K562 (cell line): Measurements from ENCODE around the gene CENPT. TPM values are rescaled to one million over a fixed set of nuclear protein-coding genes. Genes with fewer than 3 reads are reported as not detected.

ENCODE experiments used
- ATAC-seq: fragments of 200-7000 bp; cut with Tn5 transposase; 3 replicates; pipeline ENCODE4 v1.9.1; 2020; ENCODE audit warnings: moderate library complexity
- BruUV-seq: library from RNA; stranded (reverse); fragments of 400-500 nt; replicated peaks from 2 replicates; lab custom pipeline; 2021; lab: Mats Ljungman, UMichigan
- CTCF ChIA-PET: fragments of 300-600 bp; formaldehyde crosslinking; extraction: SDS; loops from one replicate; lab custom pipeline; 2021; ENCODE audit warnings: low intra/inter-chr PET ratio; lab: Yijun Ruan, JAX
- POLR2A ChIA-PET: fragments of 300-600, 350-650 bp; sonication (Branson Sonifier 250); formaldehyde crosslinking; extraction: SDS; loops from one replicate; lab custom pipeline; 2021; ENCODE audit warnings: antibody characterized with exemption, inconsistent platforms; lab: Yijun Ruan, JAX
- DNase-seq, 4 experiments: peaks; one replicate each; pipeline versions ENCODE4 v3.0.0 to v3.0.0-alpha.2; 2011 to 2018; ENCODE audit warnings: low spot score in 3 of 4, mixed read lengths in 3 of 4; ENCODE audit errors: extremely low read depth in 1 of 4
- FAIRE-seq: peaks from 2 replicates; lab custom pipeline; 2011; peaks lifted over from hg19 to GRCh38; lab: Jason Lieb, UNC
- H2AFZ ChIP-seq: 2 replicates; pipeline ENCODE4 v1.6.0; 2011; ENCODE audit warnings: low read depth, low read length, control low read depth, inconsistent platforms
- H3K27ac ChIP-seq: fragments of 200-600 bp; 3 replicates; pipeline ENCODE4 v1.8.0; 2011; ENCODE audit warnings: low read depth, mild to moderate bottlenecking, control low read depth, inconsistent platforms, low read length, moderate library complexity, mixed read lengths; ENCODE audit errors: extremely low read depth
- H3K27me3 ChIP-seq, 2 experiments: fragments of 300-600 bp in 1 of 2; 2 replicates in 1 of 2; 3 replicates in 1 of 2; pipeline versions ENCODE4 v1.6.0 to v1.8.0; 2011; ENCODE audit warnings: inconsistent platforms in 2 of 2, low read length in 2 of 2, mild to moderate bottlenecking in 1 of 2, mixed read lengths in 1 of 2, moderate library complexity in 1 of 2; ENCODE audit not compliant: control insufficient read depth in 2 of 2, insufficient read depth in 2 of 2
- H3K36me3 ChIP-seq: fragments of 300-600 bp; 3 replicates; pipeline ENCODE4 v1.8.0; 2011; ENCODE audit warnings: mild to moderate bottlenecking, low read length, inconsistent platforms; ENCODE audit not compliant: control insufficient read depth, insufficient read depth
- H3K4me1 ChIP-seq, 2 experiments: fragments of 200-600 bp in 1 of 2; replicated peaks in 1 of 2; 2 replicates in 1 of 2; 3 replicates in 1 of 2; pipeline versions ENCODE4 v1.5.1 to v1.8.0; 2011; ENCODE audit warnings: inconsistent platforms in 2 of 2, low read length in 2 of 2, mild to moderate bottlenecking in 1 of 2, mixed read lengths in 1 of 2, moderate library complexity in 1 of 2; ENCODE audit not compliant: control insufficient read depth in 2 of 2, insufficient read depth in 2 of 2
- H3K4me2 ChIP-seq: 2 replicates; pipeline ENCODE4 v1.6.1; 2011; ENCODE audit warnings: low read length, control low read depth, inconsistent platforms, mixed read lengths; ENCODE audit not compliant: insufficient read depth
- H3K4me3 ChIP-seq: fragments of 200-600 bp; sonication (generic), shearing (Covaris generic); 2 replicates; pipeline ENCODE4 v1.5.1; 2016; ENCODE audit warnings: control low read depth, inconsistent platforms
- H3K79me2 ChIP-seq: fragments of 200-600 bp; 3 replicates; pipeline ENCODE4 v1.8.0; 2011; ENCODE audit warnings: low read length, inconsistent platforms; ENCODE audit not compliant: control insufficient read depth, insufficient read depth
- H3K9ac ChIP-seq, 2 experiments: 2 replicates each; pipeline versions ENCODE4 v1.6.0 to v1.6.1; 2011; ENCODE audit warnings: low read depth in 2 of 2, low read length in 2 of 2, control low read depth in 1 of 2, inconsistent platforms in 1 of 2, mild to moderate bottlenecking in 1 of 2, mixed read lengths in 1 of 2; ENCODE audit not compliant: insufficient read depth in 1 of 2
- H3K9me1 ChIP-seq: one replicate; pipeline ENCODE4 v1.6.0; 2011; ENCODE audit warnings: inconsistent platforms, mild to moderate bottlenecking, low read length, moderate library complexity; ENCODE audit not compliant: control insufficient read depth, insufficient read depth
- H3K9me3 ChIP-seq: replicated peaks from 2 replicates; pipeline ENCODE4 v1.5.1; 2011; ENCODE audit warnings: low read depth, low read length, inconsistent platforms; ENCODE audit not compliant: control insufficient read depth, insufficient read depth
- H4K20me1 ChIP-seq: replicated peaks from 2 replicates; pipeline ENCODE4 v1.6.1; 2011; ENCODE audit warnings: low read length, inconsistent platforms, mixed read lengths; ENCODE audit not compliant: control insufficient read depth, insufficient read depth
- ETV5 ChIP-seq: sonication (generic); formaldehyde crosslinking; IDR thresholded peaks from 2 replicates; pipeline ENCODE4 v1.4.0; 2020; ENCODE audit warnings: low read depth, mild to moderate bottlenecking, missing genetic modification reagents
- GATA2 ChIP-seq: sonication (generic); formaldehyde crosslinking; IDR thresholded peaks from 2 replicates; pipeline ENCODE4 v1.4.0; 2020; ENCODE audit warnings: mild to moderate bottlenecking, missing genetic modification reagents
- ILF3 ChIP-seq: fragments of 450-650 bp; IDR thresholded peaks from 2 replicates; pipeline ENCODE4 v1.6.1; 2018; ENCODE audit warnings: antibody characterized with exemption, mild to moderate bottlenecking, moderate library complexity, borderline replicate concordance
- KDM5B ChIP-seq: fragments of 200-600 bp; sonication (generic); IDR thresholded peaks from 2 replicates; pipeline ENCODE4 v1.6.1; 2012; ENCODE audit warnings: low read depth, mild to moderate bottlenecking, moderate library complexity, low read length, control low read depth, inconsistent platforms; ENCODE audit not compliant: insufficient replicate concordance
- NCOA6 ChIP-seq: fragments of 450-650 bp; IDR thresholded peaks from 2 replicates; pipeline ENCODE4 v1.6.1; 2017; ENCODE audit warnings: mild to moderate bottlenecking
- PML ChIP-seq: IDR thresholded peaks from 2 replicates; pipeline ENCODE4 v1.6.1; 2012; ENCODE audit warnings: low read length, inconsistent platforms
- SMAD2 ChIP-seq: fragments of 150-350 bp; IDR thresholded peaks from 2 replicates; pipeline ENCODE4 v1.6.1; 2014; ENCODE audit warnings: low read depth, mild to moderate bottlenecking, low read length
- TFAP4 ChIP-seq: sonication (generic); formaldehyde crosslinking; IDR thresholded peaks from 2 replicates; pipeline ENCODE4 v1.8.0; 2022; ENCODE audit warnings: missing genetic modification reagents, mild to moderate bottlenecking, moderate library complexity, borderline replicate concordance
- ZNF124 ChIP-seq: sonication (generic); formaldehyde crosslinking; IDR thresholded peaks from 2 replicates; pipeline ENCODE4 v1.8.1; 2022; ENCODE audit warnings: missing genetic modification reagents
- ZNF639 ChIP-seq, 2 experiments: fragments of 200-800 bp in 1 of 2; sonication (Bioruptor generic) in 1 of 2; sonication (generic) in 1 of 2; formaldehyde crosslinking in 1 of 2; IDR thresholded peaks in 1 of 2; conservative IDR thresholded peaks in 1 of 2; 2 replicates each; pipeline versions ENCODE4 v1.5.0 to v1.6.1; 2016 to 2020; ENCODE audit warnings: missing compliant biosample characterization in 1 of 2, missing genetic modification characterization in 1 of 2, missing genetic modification reagents in 1 of 2
- WGBS: fragments of 100-300 bp; shearing (Covaris generic); methylation state at CpG from one replicate; pipeline ENCODE4 v1.1.6; 2016; ENCODE audit warnings: low coverage, mixed read lengths; ENCODE audit not compliant: insufficient coverage; ENCODE audit errors: missing lambda C conversion rate; 5-methylcytosine and 5-hydroxymethylcytosine counted together
- in situ Hi-C: fragments of 300-500 bp; cut with MboI; formaldehyde crosslinking; loops from 4 replicates; pipeline ENCODE4 v1.15.0; 2018; ENCODE audit warnings: inconsistent platforms, mixed read lengths
- intact Hi-C: fragments of 100-400 bp; cut with micrococcal nuclease; formaldehyde crosslinking; loops from 2 replicates; pipeline ENCODE4 v1.14.2; 2022
- polyA plus RNA-seq, 8 experiments: library from polyadenylated mRNA; depleted of rRNA in 4 of 8; stranded (reverse) in 5 of 8; unstranded in 3 of 8; fragments of >200 nt; fragmentation: Nextera tagmentation in 2 of 8; fragmentation: Illumina TruSeq in 1 of 8; extraction: Ambion mirVana in 2 of 8; extraction: Trizol in 1 of 8; gene quantifications; 2 replicates each; pipeline versions ENCODE4 v1.2.1 to v1.2.3, GENCODE V29; 2011 to 2014; ENCODE audit warnings: inconsistent platforms in 1 of 8, missing spikeins in 1 of 8
- total RNA-seq, 7 experiments: library from RNA; depleted of rRNA in 6 of 7; stranded (reverse); fragments of >200 nt in 6 of 7; fragmentation: Illumina TruSeq in 2 of 7; extraction: Trizol in 2 of 7; gene quantifications; 2 replicates each; pipeline versions ENCODE4 v1.2.1 to v1.2.3, GENCODE V29; 2011 to 2021; ENCODE audit warnings: low replicate concordance in 1 of 7

Gene CENPT
- total and polyA plus RNA-seq, 9 of the 15 experiments (the other 6 are each of a cell fraction or from before 2014, with no cell fraction given): 3.6 to 94.2 (median 44.1) TPM

- Histone ChIP-seq H3K9me1 (peaks cover 6% of the 10 kb centered on the region), H4K20me1 (peaks cover 51% of the 10 kb centered on the region), H3K27me3 (no peaks in the 10 kb centered on the region), H3K4me1 (peaks cover 19 to 31% of the 10 kb centered on the region in 2 experiments), H3K36me3 (peaks cover 66% of the 10 kb centered on the region), H3K9me3 (no peaks in the 10 kb centered on the region), H3K79me2 (peaks cover 96% of the 10 kb centered on the region), H3K4me3 (no peak overlapping the region), H2AFZ (no peak overlapping the region), H3K27ac (peak overlapping the region; percentile 61; the same call in 2 of the 3 replicates), H3K9ac (no peak overlapping the region), H3K4me2 (no peak overlapping the region)
- no peak for TF ChIP-seq KDM5B
- TF ChIP-seq SMAD2: no peak
- no peak for TF ChIP-seq NCOA6
- TF ChIP-seq PML: no peak
- 0 out of 4 replicates have a peak, but pooled peaks of 1 of the 2 experiments have one; percentile 20 for TF ChIP-seq ZNF639 (CRISPR knock-in tag; conservative IDR thresholded peaks at IDR 0.05 in 1 of 2, IDR thresholded peaks at IDR 0.05 in 1 of 2)
- peak; percentile 27; the same call in 1 of the 2 replicates for TF ChIP-seq ETV5 (CRISPR knock-in tag)
- TF ChIP-seq ILF3: no peak
- no peak for TF ChIP-seq TFAP4 (CRISPR knock-in tag)
- no peak for TF ChIP-seq ZNF124
- 0 out of 2 replicates have a peak, but pooled peaks have one; percentile 16 for TF ChIP-seq GATA2 (CRISPR knock-in tag)
- CTCF ChIA-PET: no interaction called here
- WGBS: 87% methylated on average over 4 of the region's 4 CpGs
- no peak for FAIRE-seq
- intact Hi-C loops (no loop called here), in situ Hi-C loops (no loop called here)
- DNase-seq: no peak
- no peak for ATAC-seq
- POLR2A ChIA-PET: no interaction called here
- no TSS peak for BruUV-seq
Observed at GRCh38 chr16:67858500-67858899, 11.0 kb upstream of the CENPT start.
